WI38 (cell line): ENCODE data around the gene SLC34A1.

Experiments used
- H3K4me3 ChIP-seq: 2 replicates; pipeline ENCODE4 v1.5.1; 2011; ENCODE audit warnings: low read depth, mild to moderate bottlenecking, control low read depth, low read length
- TF ChIP-seq, protein P1 (sequence below): IDR thresholded peaks from 2 replicates; pipeline ENCODE4 v1.5.1; 2012; ENCODE audit warnings: low read depth, mild to moderate bottlenecking, control low read depth, low read length

SLC34A1 gene

DNA sequence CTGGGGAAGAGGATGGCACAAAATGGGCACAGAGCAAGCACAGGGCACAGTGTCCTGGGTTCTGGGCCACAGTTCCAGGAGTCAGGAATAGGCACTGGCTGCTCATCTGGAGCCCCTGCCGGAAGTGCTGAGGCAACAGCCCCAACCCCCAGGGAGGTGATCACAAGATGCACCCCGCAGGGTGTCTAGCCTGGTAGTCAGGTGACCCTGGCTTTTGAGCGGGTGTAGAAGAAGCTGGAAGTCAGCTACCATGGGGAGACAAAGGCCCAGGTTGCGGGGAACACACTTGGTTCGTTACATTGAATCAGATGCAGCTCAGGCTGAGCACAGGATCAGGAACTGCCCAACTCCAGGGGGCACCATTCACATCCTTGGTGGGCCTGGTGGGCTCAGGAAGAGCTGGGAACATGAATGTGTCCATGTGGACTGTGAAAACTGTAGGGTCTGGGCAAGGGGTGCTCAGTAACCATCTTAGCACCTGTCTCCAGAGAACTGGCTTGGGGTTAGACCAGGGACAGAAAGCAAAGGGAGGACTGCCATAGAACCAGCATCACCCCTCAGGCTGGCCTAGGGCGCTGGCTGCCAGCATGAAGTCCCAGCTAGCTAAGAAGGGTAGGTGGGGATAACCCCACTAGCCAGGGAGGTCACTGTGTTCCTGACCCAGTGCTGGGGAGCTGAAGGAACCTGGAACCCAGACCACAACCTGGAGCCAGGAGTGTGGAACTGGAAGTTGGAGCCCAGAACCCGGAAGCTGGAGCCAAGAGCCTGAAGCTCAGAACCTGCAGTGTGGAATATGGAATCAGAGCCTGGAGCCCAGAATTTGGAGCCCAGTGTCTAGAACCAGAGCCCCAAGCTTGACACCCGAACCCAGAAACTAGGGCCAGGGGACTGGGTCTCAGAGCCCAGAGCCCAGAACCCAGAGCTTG is 6.1 kb upstream of the SLC34A1 start:
- H3K4me3 ChIP-seq: no peak overlapping the region
- TF ChIP-seq, protein P1, sequence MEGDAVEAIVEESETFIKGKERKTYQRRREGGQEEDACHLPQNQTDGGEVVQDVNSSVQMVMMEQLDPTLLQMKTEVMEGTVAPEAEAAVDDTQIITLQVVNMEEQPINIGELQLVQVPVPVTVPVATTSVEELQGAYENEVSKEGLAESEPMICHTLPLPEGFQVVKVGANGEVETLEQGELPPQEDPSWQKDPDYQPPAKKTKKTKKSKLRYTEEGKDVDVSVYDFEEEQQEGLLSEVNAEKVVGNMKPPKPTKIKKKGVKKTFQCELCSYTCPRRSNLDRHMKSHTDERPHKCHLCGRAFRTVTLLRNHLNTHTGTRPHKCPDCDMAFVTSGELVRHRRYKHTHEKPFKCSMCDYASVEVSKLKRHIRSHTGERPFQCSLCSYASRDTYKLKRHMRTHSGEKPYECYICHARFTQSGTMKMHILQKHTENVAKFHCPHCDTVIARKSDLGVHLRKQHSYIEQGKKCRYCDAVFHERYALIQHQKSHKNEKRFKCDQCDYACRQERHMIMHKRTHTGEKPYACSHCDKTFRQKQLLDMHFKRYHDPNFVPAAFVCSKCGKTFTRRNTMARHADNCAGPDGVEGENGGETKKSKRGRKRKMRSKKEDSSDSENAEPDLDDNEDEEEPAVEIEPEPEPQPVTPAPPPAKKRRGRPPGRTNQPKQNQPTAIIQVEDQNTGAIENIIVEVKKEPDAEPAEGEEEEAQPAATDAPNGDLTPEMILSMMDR: no peak

DNA sequence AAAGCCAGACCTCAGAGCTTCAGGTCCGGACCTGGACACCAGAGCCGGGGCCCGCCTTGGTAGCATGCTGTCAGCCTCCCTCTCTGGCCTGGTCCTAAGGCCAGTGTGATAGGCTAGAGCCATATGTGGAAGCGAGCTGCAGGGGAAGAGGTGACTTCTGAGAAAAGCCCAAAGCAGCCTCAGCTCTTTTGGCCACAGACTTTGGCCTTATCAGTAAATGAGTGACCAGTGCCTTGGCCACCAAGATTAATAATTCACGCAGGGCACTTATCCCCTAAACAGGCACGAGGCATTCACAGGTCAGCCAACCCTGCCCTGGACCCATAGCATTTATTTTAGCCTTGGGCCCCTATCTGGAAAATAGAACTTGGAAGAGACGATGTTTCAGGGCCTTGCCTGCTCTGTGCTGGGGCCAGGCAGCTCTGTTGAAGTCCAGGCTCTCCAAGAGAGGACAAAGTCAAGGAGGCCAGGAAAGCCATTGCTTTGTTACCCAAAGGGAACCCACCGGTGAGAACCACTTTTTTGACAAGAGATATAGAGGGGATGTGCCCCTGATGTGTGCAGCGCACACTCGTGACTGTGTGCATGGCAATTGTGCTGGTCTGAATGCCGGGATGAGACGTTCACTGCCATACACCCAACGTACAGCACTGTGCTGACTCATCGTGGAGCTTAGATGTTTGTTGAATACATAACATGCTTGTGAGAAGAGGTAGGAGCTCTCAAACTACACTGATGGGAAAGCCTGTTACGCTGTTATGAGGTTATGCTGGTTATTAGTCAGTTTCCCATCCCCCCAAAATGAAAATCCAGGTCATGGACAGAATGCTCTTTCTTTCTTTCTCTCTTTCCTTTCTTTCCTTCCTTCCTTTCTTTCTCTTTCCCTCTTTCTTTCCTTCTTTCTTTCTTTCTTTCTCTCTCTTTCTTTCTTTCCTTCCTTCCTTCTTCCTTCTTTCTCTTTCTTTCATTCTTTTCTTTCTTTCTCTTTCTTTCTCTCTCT is 5.0 kb upstream of the SLC34A1 start:
- H3K4me3 ChIP-seq: no peak overlapping the region
- TF ChIP-seq, protein P1: no peak

DNA sequence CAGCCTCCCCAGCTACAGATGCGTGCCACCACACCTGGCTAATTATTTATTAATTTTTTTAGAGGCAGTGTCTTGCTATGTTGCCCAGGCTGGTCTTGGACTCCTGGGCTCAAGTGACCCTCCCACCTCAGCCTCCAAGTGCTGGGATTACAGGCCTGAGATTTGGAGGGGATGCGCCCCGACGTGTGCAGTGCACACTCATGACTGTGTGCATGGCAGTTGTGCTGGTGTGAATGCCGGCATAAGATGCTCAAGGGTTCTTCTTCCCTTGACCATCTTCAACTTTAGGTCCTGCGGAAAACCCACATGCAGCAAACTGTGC is 3.5 kb upstream of the SLC34A1 start:
- TF ChIP-seq, protein P1: no peak
- H3K4me3 ChIP-seq: no peak overlapping the region

GRCh38 chr5:177382423-177383029 is 1.7 kb upstream of the SLC34A1 start:
- TF ChIP-seq, protein P1: 0 out of 2 replicates have a peak, but pooled peaks have one; percentile 26
- H3K4me3 ChIP-seq: no peak overlapping the region

- no peak overlapping the region for H3K4me3 ChIP-seq
- TF ChIP-seq, protein P1: no peak
Observed at GRCh38 chr5:177383181-177383580, 1.1 kb upstream of the SLC34A1 start.

DNA sequence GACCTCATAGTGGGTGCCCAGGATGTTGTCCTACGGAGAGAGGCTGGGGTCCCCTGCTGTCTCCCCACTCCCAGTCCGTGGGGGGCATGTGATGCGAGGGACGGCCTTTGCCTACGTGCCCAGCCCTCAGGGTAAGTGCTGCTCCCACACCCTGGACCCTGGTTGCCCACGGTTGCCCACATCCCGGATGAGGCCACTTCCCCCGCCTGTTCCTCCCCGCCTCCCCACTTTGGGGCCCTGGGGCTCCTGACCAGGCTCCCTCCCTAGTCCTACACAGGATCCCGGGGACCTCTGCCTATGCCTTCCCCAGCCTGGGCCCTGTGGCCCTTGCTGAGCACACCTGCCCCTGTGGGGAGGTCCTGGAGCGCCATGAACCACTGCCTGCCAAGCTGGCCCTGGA is 1.5 kb downstream of the SLC34A1 start:
- TF ChIP-seq, protein P1: no peak
- H3K4me3 ChIP-seq: no peak overlapping the region
